Superior temporal gyrus (tissue), 1 donor: ENCODE data around the gene STXBP5.

Experiments
- DNase-seq: peaks from one replicate; pipeline ENCODE4 v3.0.0-alpha.2; 2016; ENCODE audit errors: extremely low spot score

The STXBP5 gene

DNA sequence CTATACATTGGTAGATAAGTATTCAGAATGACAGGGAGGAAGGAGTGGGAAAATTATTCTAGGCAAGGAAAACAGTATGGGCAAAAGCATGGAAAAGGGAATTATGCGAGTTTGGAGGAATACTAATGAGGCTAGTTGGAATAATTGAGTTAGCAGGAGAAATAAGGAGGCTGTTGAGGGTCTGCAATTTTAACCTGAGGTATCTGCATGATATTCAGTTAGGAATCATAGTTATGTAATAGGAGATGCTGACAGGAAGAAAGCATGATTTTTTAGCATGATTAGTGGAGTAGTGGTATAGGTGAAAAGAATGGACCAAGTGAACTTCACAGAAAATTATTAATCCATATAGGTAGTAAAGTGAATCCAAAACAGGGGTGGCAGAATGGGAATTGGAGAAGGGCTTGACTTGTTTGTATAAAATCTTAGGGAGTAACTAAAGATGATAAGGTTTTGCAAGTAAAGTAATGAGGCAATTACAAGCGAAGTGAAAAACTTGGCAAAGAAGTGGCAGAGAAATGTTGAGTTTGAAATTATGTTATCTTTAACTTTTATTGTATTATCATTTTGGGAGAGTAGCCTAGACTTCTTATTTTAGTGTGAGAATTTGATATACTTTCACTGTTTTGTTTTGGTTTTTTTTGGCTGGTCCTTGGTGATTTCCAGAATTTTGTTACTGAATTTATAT is 5.7 kb downstream of the STXBP5 start:
- no peak for DNase-seq

DNA sequence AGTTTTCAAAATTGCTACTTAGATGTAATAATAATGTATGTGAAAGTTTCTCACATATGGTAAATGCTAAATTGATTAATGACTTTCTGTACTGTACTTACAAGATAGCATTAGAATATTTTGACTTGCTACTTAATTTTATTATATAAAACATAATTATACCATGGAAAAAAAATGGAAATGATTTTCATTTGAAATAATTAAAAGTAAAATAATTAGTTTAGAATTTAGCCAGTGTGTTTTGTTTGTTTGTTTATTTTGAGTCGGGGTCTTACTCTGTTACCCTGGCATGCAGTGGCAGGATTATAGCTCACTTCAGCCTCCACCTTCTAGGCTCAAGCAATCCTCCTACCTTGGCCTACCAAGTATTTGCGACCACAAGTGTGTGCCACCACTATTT is 7.1 kb downstream of the STXBP5 start:
- no peak for DNase-seq

DNA sequence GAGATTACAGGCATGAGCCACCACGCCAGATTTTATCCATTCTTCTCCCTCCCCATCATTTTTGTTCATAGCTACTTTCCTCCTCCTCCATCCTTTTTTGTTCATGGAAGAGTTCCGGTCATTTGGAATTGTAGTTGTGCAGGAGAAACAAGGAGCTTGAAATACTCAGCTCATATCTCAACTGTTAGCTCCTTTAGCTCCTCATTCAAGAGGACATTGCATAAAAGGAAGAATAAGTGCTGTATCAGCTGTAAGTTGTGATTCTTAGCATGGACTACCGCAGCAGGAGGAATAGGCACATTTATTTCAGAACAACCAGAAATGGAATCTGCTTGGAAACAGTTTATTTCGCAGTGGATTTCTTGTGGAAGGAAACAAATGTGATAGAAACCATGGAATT is 7.6 kb downstream of the STXBP5 start:
- no peak for DNase-seq

DNA sequence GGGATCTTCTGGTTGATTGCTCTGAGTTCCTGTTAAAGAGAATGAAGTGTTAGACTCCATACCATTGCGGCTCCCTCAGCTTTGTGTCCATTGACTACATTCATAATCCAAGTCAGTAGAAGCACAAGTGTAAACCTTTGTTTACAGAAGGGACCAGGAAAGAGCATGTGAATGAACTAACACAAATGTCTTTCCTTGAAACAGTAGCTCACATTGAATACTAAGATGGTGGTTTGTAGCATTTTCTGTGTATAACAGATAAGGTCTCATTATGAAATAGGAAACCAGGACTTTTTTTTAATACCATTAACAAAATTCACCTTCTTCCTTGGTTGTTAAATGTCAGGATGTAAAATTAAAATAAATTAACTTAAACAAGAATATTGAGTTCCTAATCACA is 8.4 kb downstream of the STXBP5 start:
- DNase-seq, result no peak

DNA sequence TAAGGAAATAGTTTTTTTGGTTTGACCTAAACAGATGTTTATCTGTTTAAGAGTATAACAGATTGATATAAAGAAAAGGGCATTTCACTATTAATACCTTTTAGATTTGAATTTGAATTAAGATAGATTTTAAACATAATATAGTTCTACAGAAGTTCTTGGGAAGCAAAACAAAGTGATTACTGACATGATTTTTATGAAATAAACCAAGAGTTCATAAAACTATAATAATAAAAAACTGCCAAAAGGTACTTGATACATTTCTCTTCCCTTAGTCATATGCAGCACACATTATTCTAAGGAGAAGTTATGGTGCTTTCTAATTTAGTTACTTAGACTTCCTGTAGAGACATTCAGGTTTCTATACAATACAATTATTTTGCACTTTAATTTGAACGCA is 9.6 kb downstream of the STXBP5 start:
- no peak for DNase-seq

DNA sequence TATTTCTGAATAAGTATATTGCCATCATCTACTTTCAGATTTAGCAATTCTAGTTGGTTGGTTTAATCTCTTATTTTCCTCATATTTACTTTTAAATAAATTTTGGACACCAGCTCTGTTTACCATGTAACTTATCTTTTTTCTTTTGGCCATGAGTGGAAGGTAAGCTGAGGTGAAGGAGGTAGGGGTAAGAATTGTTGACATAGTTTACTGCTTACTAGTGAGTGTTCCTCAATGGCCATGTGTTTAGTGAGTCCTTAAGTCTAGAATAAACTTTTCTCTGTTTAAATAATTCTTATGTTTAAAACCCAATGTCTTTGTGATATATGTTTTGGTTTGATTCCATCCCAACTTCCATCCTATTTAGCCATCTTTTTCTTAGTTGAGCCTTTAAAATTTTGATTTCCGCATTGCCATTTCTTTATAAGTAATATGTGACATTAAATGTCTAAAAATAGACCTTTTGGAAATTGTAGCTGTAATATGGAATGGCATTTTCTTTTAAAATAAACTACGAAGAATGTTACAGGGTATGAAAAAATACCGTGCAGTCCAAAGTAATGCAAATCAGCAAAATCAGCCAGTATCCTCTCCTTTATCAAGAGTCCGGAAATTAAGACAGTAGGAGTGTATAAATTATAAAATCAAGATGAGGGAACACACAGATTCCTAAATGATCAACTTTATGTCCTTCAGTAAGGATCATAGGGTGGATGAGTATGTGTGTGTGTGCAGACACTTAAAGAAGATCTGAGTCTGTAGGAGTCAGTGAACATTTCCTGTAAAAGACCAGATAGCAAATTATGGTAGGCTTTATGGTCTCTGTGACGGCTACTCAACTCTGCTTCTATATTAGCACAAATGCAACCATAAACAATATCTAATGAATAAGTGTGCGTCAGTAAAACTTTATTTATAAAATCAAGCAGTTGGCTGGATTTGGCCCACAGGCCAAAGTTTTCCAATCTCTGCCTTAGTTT is 10.3 kb downstream of the STXBP5 start:
- no peak for DNase-seq

DNA sequence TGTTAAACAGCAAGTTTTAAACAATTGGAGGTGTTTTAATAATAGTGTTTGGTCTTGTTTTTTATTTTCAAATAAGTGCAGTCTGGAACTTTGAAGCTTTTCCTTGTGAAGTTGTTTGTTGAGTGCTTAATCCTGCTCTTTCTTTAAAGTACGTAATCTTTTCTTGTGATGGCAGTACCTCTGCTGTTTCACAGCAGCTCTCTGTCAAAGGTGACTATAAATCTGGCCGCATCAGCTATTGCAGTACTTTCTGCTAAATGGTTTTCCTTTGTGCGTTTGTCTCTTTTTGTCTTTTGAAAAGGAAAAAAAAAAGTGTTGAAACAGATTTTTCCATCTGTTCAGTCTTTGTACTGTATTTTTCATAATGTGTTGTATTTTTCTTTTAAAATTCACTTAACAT is 12.7 kb downstream of the STXBP5 start:
- peak; percentile 34 for DNase-seq

DNA sequence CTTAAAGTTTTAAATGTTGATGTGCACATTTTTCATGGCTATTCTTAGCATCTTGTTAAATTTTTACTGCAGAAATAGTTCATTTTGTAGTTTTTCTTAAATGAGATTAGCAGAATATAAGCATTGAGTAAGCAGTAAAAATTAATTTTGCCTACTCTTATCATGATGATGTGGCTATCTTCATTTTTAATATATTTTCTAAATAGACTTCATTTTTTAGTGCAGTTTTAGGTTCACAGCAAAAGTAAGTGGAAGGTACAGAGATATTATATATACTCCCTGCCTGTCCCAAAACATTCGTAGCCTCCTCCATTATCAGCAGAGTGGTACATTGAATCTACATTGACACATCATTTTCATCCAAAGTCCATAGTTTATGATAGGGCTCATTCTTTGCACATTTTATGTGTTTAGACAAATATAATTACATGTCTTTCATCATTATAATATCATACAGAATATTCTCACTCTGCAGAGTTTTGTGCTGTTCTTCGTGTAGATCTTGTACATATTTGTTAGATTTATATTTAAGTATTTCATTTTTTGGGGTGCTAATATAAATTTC is 13.7 kb downstream of the STXBP5 start:
- peak; percentile 15 for DNase-seq

DNA sequence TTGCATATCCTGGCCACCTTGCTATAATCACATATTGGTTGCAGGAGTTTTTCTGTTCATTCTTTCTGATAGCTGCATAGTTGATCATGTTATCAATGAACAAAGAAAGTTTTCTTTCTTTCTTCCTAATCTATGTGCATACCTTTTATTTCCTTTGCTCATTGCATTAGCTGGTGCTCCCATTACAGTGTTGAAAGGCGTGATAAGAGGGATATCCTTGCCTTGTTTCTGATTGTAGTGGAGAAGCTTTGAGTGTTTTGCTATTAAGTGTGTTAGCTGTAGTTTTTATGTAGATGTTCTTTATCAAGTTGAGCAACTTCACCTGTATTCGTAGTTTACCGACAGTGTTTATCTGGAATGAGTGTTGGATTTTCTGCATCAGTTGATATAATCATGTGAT is 14.6 kb downstream of the STXBP5 start:
- no peak for DNase-seq

DNA sequence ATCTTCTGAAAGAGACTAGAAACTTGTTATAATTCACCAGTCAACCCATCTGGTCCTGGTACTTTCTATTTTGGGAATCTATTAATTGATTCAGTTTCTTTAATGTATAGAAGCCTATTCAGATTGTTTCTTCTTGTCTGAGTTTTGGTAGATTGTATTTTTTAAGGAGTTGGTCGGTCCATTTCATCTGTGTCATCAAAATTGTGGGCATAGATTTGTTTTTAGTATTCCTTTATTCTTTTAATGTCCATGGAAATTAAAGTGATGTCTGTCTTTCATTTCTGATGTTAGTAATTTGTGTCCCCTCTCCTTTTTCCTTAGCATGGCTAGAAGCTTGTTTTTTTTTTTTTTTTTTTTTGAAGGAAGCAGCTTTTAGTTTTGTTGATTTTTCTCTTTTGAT is 15.2 kb downstream of the STXBP5 start:
- DNase-seq, result no peak

DNA sequence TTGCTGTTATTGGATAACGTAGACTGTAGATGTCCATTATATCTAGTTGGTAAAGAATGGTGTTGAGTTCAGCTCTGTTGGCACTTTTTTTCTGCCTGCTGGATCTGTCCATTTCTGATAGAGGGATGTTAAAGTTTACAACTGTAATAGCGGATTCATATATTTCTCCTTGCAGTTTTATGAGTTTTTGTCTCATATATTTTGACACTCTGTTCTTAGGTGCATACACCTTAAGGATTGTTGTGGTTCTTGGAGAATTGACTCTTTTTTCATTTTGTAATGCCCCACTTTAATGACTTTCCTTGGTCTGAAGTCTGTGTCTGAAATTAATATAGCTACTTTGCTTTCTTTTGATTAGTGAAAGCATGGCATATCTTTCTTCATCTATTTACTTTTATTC is 16.1 kb downstream of the STXBP5 start:
- no peak for DNase-seq

DNA sequence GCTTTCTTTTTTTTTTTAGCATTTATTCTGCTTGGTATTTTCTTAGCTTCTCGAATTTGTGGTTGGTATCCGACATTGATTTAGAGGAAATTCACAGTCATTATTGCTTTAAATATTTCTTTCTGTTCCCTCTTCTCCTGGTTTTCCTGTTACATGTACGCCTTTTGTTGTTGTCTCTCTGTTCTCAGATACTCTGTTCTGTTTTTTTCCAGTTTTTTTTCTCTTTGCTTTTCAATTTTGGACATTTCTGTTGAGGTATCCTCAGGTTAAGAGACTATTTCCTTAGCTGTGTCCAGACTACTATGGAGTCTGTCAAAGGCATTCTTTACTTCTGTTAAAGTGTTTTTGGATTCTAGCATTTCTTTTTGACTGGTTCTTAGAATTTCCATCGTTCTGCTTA is 17.5 kb downstream of the STXBP5 start:
- DNase-seq, result no peak

DNA sequence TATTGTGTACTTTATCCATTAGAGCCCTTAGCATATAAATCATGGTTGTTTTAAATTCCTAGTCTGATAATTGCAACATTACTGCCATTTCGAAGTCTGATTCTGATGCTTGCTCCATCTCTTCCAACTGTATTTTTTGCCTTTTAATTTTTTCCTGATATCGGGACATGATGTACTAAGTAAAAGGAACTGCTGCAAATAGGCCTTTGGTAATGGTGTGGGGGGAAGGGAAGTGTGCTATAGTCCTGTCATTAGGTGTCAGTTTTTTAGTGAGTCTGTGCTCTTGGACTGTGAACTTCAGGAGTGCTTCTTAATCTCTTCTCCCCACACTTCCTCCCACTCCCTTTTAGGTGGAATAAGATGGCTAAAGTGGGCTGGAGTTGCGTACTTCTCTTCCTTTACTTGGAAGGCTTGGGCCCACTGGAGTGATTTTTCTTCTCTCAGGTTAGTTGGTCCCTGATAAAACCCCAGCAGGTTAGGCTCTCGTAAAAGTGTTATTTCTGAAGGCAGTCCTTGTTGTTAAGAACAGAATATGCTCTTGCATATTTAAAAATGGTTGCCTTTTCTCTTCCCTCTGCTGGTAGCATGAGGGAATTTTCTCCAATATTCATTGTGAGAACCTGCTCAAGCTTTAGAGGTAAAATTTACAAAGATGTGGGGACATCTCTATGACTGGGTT is 18.1 kb downstream of the STXBP5 start:
- DNase-seq, result no peak

DNA sequence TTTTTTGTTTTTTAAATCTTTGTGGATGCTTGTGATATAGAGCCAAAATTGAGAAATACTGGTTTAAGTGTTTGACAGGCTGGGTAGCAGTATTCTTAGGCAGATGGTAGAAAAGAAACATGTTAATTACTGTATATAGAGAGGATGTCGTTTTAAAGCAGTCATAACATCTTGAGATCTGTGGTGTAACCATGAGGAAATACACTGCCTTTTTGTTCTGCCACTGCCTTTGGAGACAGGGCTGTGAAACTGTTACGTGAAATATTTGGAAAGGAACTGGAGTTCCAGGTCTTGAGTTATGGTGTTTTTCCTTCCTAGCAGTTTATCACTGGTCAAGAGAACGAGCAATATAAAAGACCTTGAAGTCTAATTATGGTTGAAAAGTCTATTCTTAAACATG is 19.5 kb downstream of the STXBP5 start:
- DNase-seq, result no peak

DNA sequence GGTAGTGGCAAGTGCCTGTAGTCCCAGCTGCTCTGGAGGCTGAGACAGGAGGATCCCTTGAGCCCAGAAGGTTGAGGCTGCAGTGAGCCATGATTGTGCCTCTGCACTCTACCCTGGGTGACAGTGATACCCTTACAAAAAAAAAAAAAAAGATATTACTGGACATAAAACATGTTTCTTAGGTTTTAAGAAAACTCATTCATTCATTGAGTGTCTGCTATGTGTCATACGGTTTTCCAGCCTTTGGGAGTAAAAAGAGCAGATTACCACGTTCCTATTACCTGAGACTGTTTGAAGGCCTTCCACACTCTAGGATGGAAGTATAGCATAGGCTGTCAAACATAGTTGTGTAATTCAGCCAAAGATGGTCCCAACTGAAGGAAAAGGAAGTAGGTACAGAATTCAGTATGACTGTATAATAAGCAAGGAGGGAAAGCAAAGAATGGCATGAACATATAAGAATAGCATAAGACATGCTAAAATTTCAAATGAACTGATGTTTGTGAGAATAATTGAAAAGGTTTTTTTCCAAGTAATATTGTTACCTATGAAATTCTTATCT is 22.0 kb downstream of the STXBP5 start:
- DNase-seq, result no peak

DNA sequence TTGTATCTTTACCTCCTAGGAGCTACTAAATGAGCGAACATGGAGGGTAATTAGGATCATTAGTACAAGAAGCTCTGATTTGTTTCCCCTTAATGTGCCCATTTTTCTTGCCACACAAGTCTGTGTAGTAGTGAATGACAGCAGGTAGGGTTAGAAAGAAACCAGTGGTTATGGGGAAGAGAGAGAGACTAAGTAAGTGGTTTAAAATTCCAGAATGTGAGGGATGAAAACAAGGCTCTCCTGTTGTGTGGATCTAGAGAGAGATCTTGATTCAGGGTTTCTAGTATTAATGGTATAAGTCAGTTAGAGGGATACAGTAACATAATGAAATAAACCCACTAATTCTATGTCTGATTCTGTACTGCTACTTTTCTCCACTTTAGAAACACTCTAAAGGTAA is 22.7 kb downstream of the STXBP5 start:
- no peak for DNase-seq

DNA sequence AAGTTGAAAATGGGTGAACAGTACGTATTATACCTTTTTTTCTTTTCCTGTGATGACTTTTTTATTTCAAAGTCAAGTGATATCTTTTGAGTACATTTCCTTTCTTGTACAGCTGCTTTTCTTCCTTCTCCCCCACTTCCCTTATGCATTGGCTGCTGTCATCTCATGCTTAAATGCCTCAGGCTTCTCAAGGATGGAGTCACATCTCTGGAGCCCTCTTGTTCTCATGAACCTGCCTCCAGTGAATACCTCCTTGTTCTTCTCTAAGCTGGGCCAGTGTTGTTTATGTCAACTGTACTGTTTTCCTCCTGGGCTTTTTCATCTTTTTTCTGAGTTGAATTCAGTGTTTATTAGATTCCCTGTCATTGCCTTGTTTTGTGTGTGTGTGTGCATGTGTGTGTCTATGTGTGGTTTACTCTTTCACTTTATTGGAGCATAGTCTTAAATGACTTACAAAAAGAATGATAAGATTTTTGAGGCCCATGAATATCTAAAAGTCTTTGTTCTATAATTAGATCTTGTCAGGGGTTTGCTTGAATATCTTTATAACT is 23.6 kb downstream of the STXBP5 start:
- DNase-seq, result no peak

DNA sequence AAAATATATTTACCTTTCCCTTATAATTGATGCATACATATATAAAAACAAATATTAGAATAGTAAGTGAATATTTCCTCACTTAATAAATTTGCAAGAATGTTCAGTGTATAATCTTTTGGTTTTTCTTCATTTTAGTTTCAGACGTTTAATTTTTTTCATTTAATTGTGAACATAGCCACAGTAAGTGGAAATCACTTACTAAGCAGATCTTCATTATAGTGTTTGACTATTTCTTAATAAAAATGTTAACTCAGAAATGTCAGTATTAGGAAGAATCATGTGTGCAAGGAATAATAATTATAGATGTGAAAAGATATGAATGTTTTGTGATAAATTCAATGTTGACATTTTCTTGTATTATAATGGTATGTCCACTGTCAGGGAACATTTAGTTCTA is 27.4 kb downstream of the STXBP5 start:
- no peak for DNase-seq

DNA sequence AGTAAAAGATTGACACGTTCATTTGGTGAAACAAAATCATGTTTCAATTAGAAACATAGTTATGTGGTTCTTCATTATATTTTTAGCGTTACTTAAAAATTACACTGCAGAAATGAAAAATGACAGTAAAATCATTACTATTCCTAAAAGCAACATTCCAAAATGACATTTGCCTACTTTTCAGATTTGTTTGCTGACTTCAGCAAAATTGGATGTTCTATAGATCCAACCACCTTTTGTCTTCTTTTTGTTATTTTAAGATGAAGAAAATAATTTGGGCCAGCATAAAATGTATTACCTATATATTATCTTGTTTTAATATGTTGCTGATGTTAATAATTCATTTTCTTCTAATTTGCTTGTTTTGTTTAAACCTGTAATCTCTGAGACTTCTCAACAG is 30.5 kb downstream of the STXBP5 start:
- no peak for DNase-seq

DNA sequence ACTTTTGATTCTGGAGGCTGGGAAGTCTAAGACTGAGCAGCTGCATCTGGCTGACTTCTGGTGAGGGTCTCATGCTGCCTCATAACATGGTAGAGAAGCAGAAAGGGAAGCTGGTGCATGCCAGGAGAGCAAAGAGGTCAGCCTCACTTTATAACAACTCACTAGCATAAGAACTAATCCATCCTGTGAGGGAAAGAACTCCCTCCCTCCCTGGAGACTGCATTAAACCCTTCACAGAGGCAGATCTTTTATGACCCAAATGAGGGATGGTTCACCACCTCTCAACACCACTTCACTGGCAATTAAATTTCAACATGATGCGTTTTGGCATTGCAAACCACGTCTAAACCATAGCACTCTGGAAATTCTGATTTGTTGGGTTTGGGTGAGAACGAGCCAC is 33.9 kb downstream of the STXBP5 start:
- DNase-seq, result no peak

DNA sequence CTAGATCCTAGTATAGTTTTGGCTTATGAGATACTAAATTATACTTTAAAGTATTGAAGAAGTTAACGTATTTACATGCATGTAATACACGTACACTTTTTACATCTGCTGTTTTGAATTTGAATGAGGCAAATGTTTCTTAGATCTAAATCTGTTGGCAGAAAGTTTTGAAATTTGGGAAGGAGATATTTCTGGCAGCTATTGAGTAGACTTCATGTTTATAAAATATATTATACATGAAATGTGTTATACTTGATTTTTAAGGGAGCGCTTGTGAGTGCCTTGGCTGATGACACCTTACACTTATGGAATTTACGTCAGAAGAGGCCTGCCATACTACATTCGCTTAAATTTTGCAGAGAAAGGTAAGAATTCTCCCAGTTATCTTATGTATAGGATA is 34.7 kb downstream of the STXBP5 start:
- DNase-seq, result no peak

DNA sequence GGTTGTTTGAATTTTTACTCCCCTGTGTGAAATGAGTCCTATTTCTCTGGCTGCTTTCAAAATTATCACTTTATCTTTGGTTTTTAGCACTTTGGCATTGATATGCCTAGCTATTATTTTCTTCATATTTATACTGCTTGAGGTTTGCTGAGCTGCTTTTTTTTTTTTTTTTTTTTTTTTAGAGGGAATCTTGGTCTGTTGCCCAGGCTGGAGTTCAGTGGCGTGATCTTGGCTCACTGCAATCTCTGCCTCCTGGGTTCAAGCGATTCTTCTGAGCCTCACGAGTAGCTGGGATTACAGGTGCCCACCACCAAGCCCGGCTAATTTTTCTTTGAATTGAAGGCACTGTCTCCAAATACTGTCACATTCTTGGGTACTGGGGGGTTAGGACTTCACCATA is 40.6 kb downstream of the STXBP5 start:
- no peak for DNase-seq
